Peyer's patch (tissue), 4 donors: ENCODE data around the gene GK2. TPM values are rescaled to one million over a fixed set of nuclear protein-coding genes. Genes with fewer than 3 reads are reported as not detected.

Source experiments
- DNase-seq, 3 donors: peaks; one replicate each; pipeline ENCODE4 v3.0.0-alpha.2; 2017 to 2019
- H3K27ac ChIP-seq, 4 donors: fragments of 200-600 bp; sonication (generic); one replicate each; pipeline ENCODE4 v1.5.1; 2016 to 2019
- H3K27me3 ChIP-seq, 2 donors: fragments of 200-600 bp; sonication (generic); one replicate each; pipeline ENCODE4 v1.5.1; 2019
- H3K36me3 ChIP-seq, 3 donors: fragments of 200-600 bp; sonication (generic); one replicate each; pipeline ENCODE4 v1.5.1; 2016 to 2019
- H3K4me1 ChIP-seq, 4 donors: fragments of 200-600 bp; sonication (generic); one replicate each; pipeline ENCODE4 v1.5.1; 2016 to 2019
- H3K4me3 ChIP-seq, 4 donors: fragments of 200-600 bp; sonication (generic); 1 replicate in 3 of 4; 2 replicates in 1 of 4; pipeline ENCODE4 v1.5.1; 2016 to 2019; ENCODE audit warnings: mild to moderate bottlenecking in 1 of 4
- H3K9me3 ChIP-seq, 4 donors: fragments of 200-600 bp; sonication (generic); one replicate each; pipeline ENCODE4 v1.5.1; 2016 to 2019; ENCODE audit warnings: mild to moderate bottlenecking in 1 of 4
- CTCF ChIP-seq, 6 experiments: fragments of 450-650 bp in 4 of 6; fragments of 200-600 bp in 2 of 6; sonication (generic) in 1 of 6; IDR thresholded peaks; one replicate each; pipeline ENCODE4 v1.5.1; 2017 to 2019; ENCODE audit warnings: antibody characterized with exemption in 6 of 6, mild to moderate bottlenecking in 3 of 6, moderate library complexity in 1 of 6
- POLR2A ChIP-seq, 2 donors: fragments of 450-650 bp; IDR thresholded peaks; one replicate each; pipeline ENCODE4 v1.5.1; 2017; ENCODE audit warnings: antibody characterized with exemption in 2 of 2, mild to moderate bottlenecking in 2 of 2, moderate library complexity in 2 of 2
- total RNA-seq, 4 donors: library from RNA; depleted of rRNA; stranded (reverse); fragments of >200 nt; gene quantifications; one replicate each; pipeline ENCODE4 v1.1.0, GENCODE V29; 2016

The GK2 gene
- total RNA-seq, 4 donors from 2014 or later = not detected

GRCh38 chr4:79402332-79402851 lies 5.6 kb downstream of the GK2 start:
- no peak for DNase-seq
- no peaks in the 10 kb centered on the region for H3K4me1 ChIP-seq
- TF ChIP-seq POLR2A (IDR thresholded peaks at IDR 0.05) (no peak), CTCF (IDR thresholded peaks at IDR 0.05) (no peak)

GRCh38 chr4:79399076-79399475 lies 9.0 kb downstream of the GK2 start:
- Histone ChIP-seq H3K4me1 (no peaks in the 10 kb centered on the region), H3K27me3 (no peaks in the 10 kb centered on the region), H3K36me3 (no peaks in the 10 kb centered on the region), H3K9me3 (no peaks in the 10 kb centered on the region), H3K4me3 (no peak overlapping the region), H3K27ac (no peak overlapping the region)
- no peak for DNase-seq
- TF ChIP-seq POLR2A (IDR thresholded peaks at IDR 0.05) (no peak), CTCF (IDR thresholded peaks at IDR 0.05) (no peak)

More at GRCh38 chr4:79402332-79402851, 5.6 kb downstream of the GK2 start:
- Histone ChIP-seq H3K9me3 (no peaks in the 10 kb centered on the region), H3K27me3 (no peaks in the 10 kb centered on the region), H3K36me3 (no peaks in the 10 kb centered on the region), H3K4me3 (no peak overlapping the region), H3K27ac (no peak overlapping the region)

GRCh38 chr4:79397951-79398350 lies 10.1 kb downstream of the GK2 start:
- no peak for DNase-seq
- Histone ChIP-seq H3K27me3 (no peaks in the 10 kb centered on the region), H3K4me3 (no peak overlapping the region), H3K9me3 (no peaks in the 10 kb centered on the region), H3K36me3 (no peaks in the 10 kb centered on the region), H3K4me1 (no peaks in the 10 kb centered on the region), H3K27ac (no peak overlapping the region)
- no peak for TF ChIP-seq POLR2A (IDR thresholded peaks at IDR 0.05)
- TF ChIP-seq CTCF (IDR thresholded peaks at IDR 0.05) = no peak

- H3K4me1 ChIP-seq = no peaks in the 10 kb centered on the region
- no peaks in the 10 kb centered on the region for H3K27me3 ChIP-seq
- H3K36me3 ChIP-seq = no peaks in the 10 kb centered on the region
- H3K9me3 ChIP-seq = no peaks in the 10 kb centered on the region
- no peak for DNase-seq
- H3K27ac ChIP-seq = no peak overlapping the region
- no peak overlapping the region for H3K4me3 ChIP-seq
- no peak for TF ChIP-seq CTCF (IDR thresholded peaks at IDR 0.05)
- TF ChIP-seq POLR2A (IDR thresholded peaks at IDR 0.05) = no peak
These were observed 11.2 kb downstream of the GK2 start for GRCh38 chr4:79396794-79397193.

GRCh38 chr4:79395841-79396240 lies 12.2 kb downstream of the GK2 start:
- Histone ChIP-seq H3K4me3 (no peak overlapping the region), H3K27me3 (no peaks in the 10 kb centered on the region), H3K36me3 (no peaks in the 10 kb centered on the region), H3K9me3 (no peaks in the 10 kb centered on the region), H3K27ac (no peak overlapping the region), H3K4me1 (no peaks in the 10 kb centered on the region)
- no peak for TF ChIP-seq POLR2A (IDR thresholded peaks at IDR 0.05)
- no peak for TF ChIP-seq CTCF (IDR thresholded peaks at IDR 0.05)
- no peak for DNase-seq

- TF ChIP-seq CTCF (IDR thresholded peaks at IDR 0.05) = no peak
- TF ChIP-seq POLR2A (IDR thresholded peaks at IDR 0.05) = no peak
- Histone ChIP-seq H3K27ac (no peak overlapping the region), H3K4me1 (no peaks in the 10 kb centered on the region), H3K4me3 (no peak overlapping the region), H3K9me3 (no peaks in the 10 kb centered on the region), H3K36me3 (no peaks in the 10 kb centered on the region), H3K27me3 (no peaks in the 10 kb centered on the region)
- no peak for DNase-seq
These were observed 17.1 kb downstream of the GK2 start for GRCh38 chr4:79390890-79391289.
